Trophoblast cell (in vitro differentiated cells and primary cell): ENCODE results near the gene CLBA1.

ENCODE experiments used
- DNase-seq, 2 donors: peaks; one replicate each; pipeline ENCODE4 v3.0.0-alpha.2; 2016
- H2AFZ ChIP-seq: 2 replicates; pipeline ENCODE4 v1.6.1; 2013; ENCODE audit warnings: low read length, moderate library complexity, mild to moderate bottlenecking; ENCODE audit not compliant: insufficient read depth, poor library complexity
- H2AK5ac ChIP-seq: 2 replicates; pipeline ENCODE4 v1.6.1; 2013; ENCODE audit warnings: mild to moderate bottlenecking, low read length
- H2BK120ac ChIP-seq: 2 replicates; pipeline ENCODE4 v1.6.1; 2013; ENCODE audit warnings: low read length, mild to moderate bottlenecking, moderate library complexity; ENCODE audit not compliant: insufficient read depth, poor library complexity
- H2BK12ac ChIP-seq: 2 replicates; pipeline ENCODE4 v1.6.1; 2013; ENCODE audit warnings: mild to moderate bottlenecking, low read length, moderate library complexity
- H2BK5ac ChIP-seq: 2 replicates; pipeline ENCODE4 v1.6.1; 2013; ENCODE audit warnings: low read length, low read depth, moderate library complexity, mild to moderate bottlenecking; ENCODE audit not compliant: poor library complexity
- H3K14ac ChIP-seq: 2 replicates; pipeline ENCODE4 v1.6.1; 2013; ENCODE audit warnings: mild to moderate bottlenecking, low read length
- H3K18ac ChIP-seq: 2 replicates; pipeline ENCODE4 v1.6.1; 2013; ENCODE audit warnings: mild to moderate bottlenecking, low read length
- H3K23ac ChIP-seq: 2 replicates; pipeline ENCODE4 v1.6.1; 2013; ENCODE audit warnings: low read length
- H3K27ac ChIP-seq: 2 replicates; pipeline ENCODE4 v1.5.1; 2013; ENCODE audit warnings: low read depth, mild to moderate bottlenecking, inconsistent platforms, low read length, moderate library complexity
- H3K27me3 ChIP-seq: 2 replicates; pipeline ENCODE4 v1.6.1; 2013; ENCODE audit warnings: inconsistent platforms, mild to moderate bottlenecking, low read length, moderate library complexity; ENCODE audit not compliant: insufficient read depth
- H3K36me3 ChIP-seq, 2 experiments: 1 replicate in 1 of 2; 2 replicates in 1 of 2; pipeline ENCODE4 v1.6.1; 2013; ENCODE audit warnings: low read length in 2 of 2, mild to moderate bottlenecking in 2 of 2, moderate library complexity in 1 of 2; ENCODE audit not compliant: insufficient read depth in 2 of 2, control insufficient read depth in 1 of 2
- H3K4ac ChIP-seq: 2 replicates; pipeline ENCODE4 v1.6.1; 2013; ENCODE audit warnings: low read depth, mild to moderate bottlenecking, low read length, moderate library complexity
- H3K4me1 ChIP-seq, 2 experiments: 1 replicate in 1 of 2; 2 replicates in 1 of 2; pipeline ENCODE4 v1.6.1; 2013; ENCODE audit warnings: low read length in 2 of 2, mild to moderate bottlenecking in 2 of 2, moderate library complexity in 1 of 2; ENCODE audit not compliant: insufficient read depth in 2 of 2, control insufficient read depth in 1 of 2
- H3K4me2 ChIP-seq: 2 replicates; pipeline ENCODE4 v1.6.1; 2013; ENCODE audit warnings: inconsistent platforms, mild to moderate bottlenecking, low read length, moderate library complexity
- H3K4me3 ChIP-seq: 2 replicates; pipeline ENCODE4 v1.5.1; 2013; ENCODE audit warnings: mild to moderate bottlenecking, low read depth, low read length, inconsistent platforms
- H3K79me1 ChIP-seq: one replicate; pipeline ENCODE4 v1.6.1; 2013; ENCODE audit warnings: low read length
- H3K79me2 ChIP-seq: 2 replicates; pipeline ENCODE4 v1.6.1; 2013; ENCODE audit warnings: low read length, mild to moderate bottlenecking; ENCODE audit not compliant: control insufficient read depth, insufficient read depth, poor library complexity
- H3K9ac ChIP-seq: 2 replicates; pipeline ENCODE4 v1.6.1; 2013; ENCODE audit warnings: mild to moderate bottlenecking, low read length
- H3K9me3 ChIP-seq: 2 replicates; pipeline ENCODE4 v1.6.1; 2013; ENCODE audit warnings: low read depth, mild to moderate bottlenecking, control low read depth, inconsistent platforms, low read length; ENCODE audit not compliant: insufficient read depth
- H4K12ac ChIP-seq: 2 replicates; pipeline ENCODE4 v1.6.1; 2013; ENCODE audit warnings: low read depth, mild to moderate bottlenecking, low read length, moderate library complexity
- H4K8ac ChIP-seq: 2 replicates; pipeline ENCODE4 v1.6.1; 2013; ENCODE audit warnings: low read depth, mild to moderate bottlenecking, low read length, moderate library complexity
- H4K91ac ChIP-seq: one replicate; pipeline ENCODE4 v1.6.1; 2013; ENCODE audit warnings: low read depth, mild to moderate bottlenecking, low read length, moderate library complexity
- WGBS: extraction: QIAGEN DNeasy Blood & Tissue Kit; methylation state at CpG from one replicate; pipeline ENCODE4 v1.1.7; 2013; ENCODE audit warnings: missing lambda C conversion rate; ENCODE audit not compliant: insufficient read length, insufficient coverage; ENCODE audit errors: extremely low coverage; 5-methylcytosine and 5-hydroxymethylcytosine counted together

Gene CLBA1

DNA sequence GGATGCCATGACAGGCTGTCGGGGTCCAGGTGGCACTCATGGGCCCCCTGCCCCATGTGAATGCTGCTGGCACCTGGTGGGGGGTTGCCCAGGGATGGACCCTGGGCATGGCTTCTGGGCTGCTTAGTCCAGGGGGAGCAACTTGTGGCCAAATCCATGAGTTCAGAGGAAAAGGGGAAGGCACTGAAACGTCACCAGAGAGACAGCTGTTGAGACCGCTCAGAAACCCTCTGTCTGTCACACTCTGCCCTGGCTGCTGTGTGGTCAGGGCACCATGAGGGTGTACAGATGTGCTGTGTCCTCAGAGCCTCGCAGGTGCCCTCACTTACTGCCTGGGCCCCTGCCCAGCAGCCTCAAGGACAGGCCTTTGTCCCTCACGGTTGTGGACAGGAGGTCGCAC, 9.4 kb downstream of the CLBA1 start:
- H2AK5ac ChIP-seq: no peak overlapping the region
- no peak overlapping the region for H3K4me3 ChIP-seq
- H3K4me1 ChIP-seq: no peaks in the 10 kb centered on the region
- no peak overlapping the region for H3K14ac ChIP-seq
- no CpG with 5 or more reads among the region's 6 CpGs for WGBS
- H3K9me3 ChIP-seq: peaks cover 14% of the 10 kb centered on the region
- peaks cover 10 to 15% of the 10 kb centered on the region in 2 experiments for H3K36me3 ChIP-seq
- H3K4me2 ChIP-seq: no peak overlapping the region
- no peak overlapping the region for H3K27ac ChIP-seq
- no peak overlapping the region for H3K4ac ChIP-seq
- no peak overlapping the region for H2BK12ac ChIP-seq
- no peaks in the 10 kb centered on the region for H3K27me3 ChIP-seq
- DNase-seq: no peak
- no peak overlapping the region for H3K9ac ChIP-seq
- no peak overlapping the region for H4K91ac ChIP-seq
- no peak overlapping the region for H2BK120ac ChIP-seq
- no peak overlapping the region for H2BK5ac ChIP-seq
- no peak overlapping the region for H4K8ac ChIP-seq
- no peak overlapping the region for H3K18ac ChIP-seq
- no peak overlapping the region for H4K12ac ChIP-seq
- no peaks in the 10 kb centered on the region for H3K79me1 ChIP-seq
- H2AFZ ChIP-seq: no peak overlapping the region
- no peaks in the 10 kb centered on the region for H3K79me2 ChIP-seq
- no peak overlapping the region for H3K23ac ChIP-seq

DNA sequence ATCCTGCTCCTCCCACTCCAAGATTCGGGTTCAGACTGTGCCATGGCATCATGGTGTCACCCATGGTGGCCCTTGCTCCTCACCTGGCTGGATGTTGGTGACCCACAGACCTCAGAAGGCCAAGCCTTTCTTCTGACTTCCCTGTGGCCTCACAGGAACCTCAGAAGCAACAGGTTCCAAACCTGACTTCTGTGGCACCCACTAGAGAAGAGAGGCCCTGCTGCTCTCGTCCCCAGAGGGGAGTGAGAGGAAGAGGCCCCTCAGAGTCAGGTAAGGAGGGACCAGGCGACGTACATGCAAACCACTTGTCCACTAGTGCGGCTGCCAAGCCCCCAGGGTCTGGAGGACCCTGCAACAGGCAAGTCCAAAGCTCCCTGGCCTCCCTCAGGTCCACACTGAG, 10.4 kb downstream of the CLBA1 start:
- Histone ChIP-seq H3K9ac (no peak overlapping the region), H2BK5ac (no peak overlapping the region), H3K4me1 (no peaks in the 10 kb centered on the region), H3K79me2 (no peaks in the 10 kb centered on the region), H4K91ac (no peak overlapping the region), H3K4me3 (no peak overlapping the region), H3K79me1 (no peaks in the 10 kb centered on the region), H3K4me2 (no peak overlapping the region), H3K9me3 (peaks cover 14% of the 10 kb centered on the region), H3K4ac (no peak overlapping the region), H3K36me3 (peaks cover 10 to 15% of the 10 kb centered on the region in 2 experiments), H4K8ac (no peak overlapping the region), H2BK12ac (no peak overlapping the region), H3K27me3 (no peaks in the 10 kb centered on the region), H2AK5ac (no peak overlapping the region), H3K23ac (no peak overlapping the region), H2AFZ (no peak overlapping the region), H4K12ac (no peak overlapping the region), H3K18ac (no peak overlapping the region), H2BK120ac (no peak overlapping the region), H3K14ac (no peak overlapping the region), H3K27ac (no peak overlapping the region)
- no peak for DNase-seq
- WGBS: no CpG with 5 or more reads among the region's 5 CpGs

DNA sequence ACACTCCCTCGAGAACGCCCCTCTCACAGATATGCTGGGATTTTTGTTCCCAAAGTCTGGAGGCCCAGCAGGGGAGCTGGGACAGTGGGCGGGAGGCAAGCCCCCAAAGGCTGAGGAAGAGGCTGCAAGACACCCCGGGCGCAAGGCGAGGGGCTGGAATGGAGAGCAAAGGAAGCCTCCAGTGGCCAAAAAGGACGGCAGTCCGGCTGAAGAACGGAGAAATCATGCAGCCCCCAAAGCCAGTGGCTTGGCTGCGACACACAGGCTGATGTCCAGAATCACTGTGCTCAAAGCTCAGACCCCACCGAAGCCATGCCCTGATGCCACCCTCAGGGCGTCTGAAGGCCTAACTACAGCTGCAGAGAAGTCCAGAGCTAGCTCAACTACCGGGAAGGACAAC, 10.9 kb downstream of the CLBA1 start:
- Histone ChIP-seq H3K4me3 (no peak overlapping the region), H3K14ac (no peak overlapping the region), H4K12ac (no peak overlapping the region), H3K79me2 (no peaks in the 10 kb centered on the region), H4K91ac (no peak overlapping the region), H2BK120ac (no peak overlapping the region), H2BK5ac (no peak overlapping the region), H2AFZ (no peak overlapping the region), H3K4me2 (no peak overlapping the region), H3K4ac (no peak overlapping the region), H3K9me3 (peaks cover 14% of the 10 kb centered on the region), H3K27me3 (no peaks in the 10 kb centered on the region), H3K79me1 (no peaks in the 10 kb centered on the region), H2BK12ac (no peak overlapping the region), H3K23ac (no peak overlapping the region), H3K18ac (no peak overlapping the region), H3K27ac (no peak overlapping the region), H3K4me1 (no peaks in the 10 kb centered on the region), H3K36me3 (peaks cover 10 to 15% of the 10 kb centered on the region in 2 experiments), H2AK5ac (no peak overlapping the region), H4K8ac (no peak overlapping the region), H3K9ac (no peak overlapping the region)
- no CpG with 5 or more reads among the region's 13 CpGs for WGBS
- DNase-seq: no peak

DNA sequence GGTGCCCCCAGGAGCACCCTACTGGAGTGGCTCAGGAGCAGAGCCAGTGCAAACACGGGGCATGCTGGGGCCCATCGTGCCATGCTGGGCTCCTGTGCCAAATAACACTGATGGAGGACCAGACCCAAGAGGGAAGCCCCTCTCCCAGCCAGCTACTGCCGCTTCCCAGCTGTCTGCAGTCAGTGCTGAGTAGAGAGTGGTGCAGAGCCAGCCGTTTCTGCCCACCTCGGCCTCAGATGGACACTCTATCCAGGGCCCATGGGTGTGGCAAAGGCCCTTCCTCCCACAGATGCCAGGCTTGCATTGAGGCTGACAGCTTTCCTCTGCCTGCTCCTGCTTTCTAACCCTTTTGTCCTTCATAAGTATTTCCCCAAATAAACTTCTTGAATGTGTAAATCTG, 13.2 kb downstream of the CLBA1 start:
- H3K79me2 ChIP-seq: no peaks in the 10 kb centered on the region
- H2AFZ ChIP-seq: no peak overlapping the region
- no peak overlapping the region for H3K27ac ChIP-seq
- H2BK120ac ChIP-seq: no peak overlapping the region
- no peak overlapping the region for H2AK5ac ChIP-seq
- DNase-seq: no peak
- H4K8ac ChIP-seq: no peak overlapping the region
- H3K4me1 ChIP-seq: no peaks in the 10 kb centered on the region
- no peak overlapping the region for H2BK5ac ChIP-seq
- no peak overlapping the region for H4K91ac ChIP-seq
- H3K23ac ChIP-seq: no peak overlapping the region
- no peak overlapping the region for H4K12ac ChIP-seq
- H3K18ac ChIP-seq: no peak overlapping the region
- H3K4me2 ChIP-seq: no peak overlapping the region
- WGBS: no CpG with 5 or more reads among the region's 5 CpGs
- no peaks in the 10 kb centered on the region for H3K79me1 ChIP-seq
- H3K14ac ChIP-seq: no peak overlapping the region
- no peak overlapping the region for H3K4me3 ChIP-seq
- H3K4ac ChIP-seq: no peak overlapping the region
- no peak overlapping the region for H2BK12ac ChIP-seq
- H3K9ac ChIP-seq: no peak overlapping the region
- H3K36me3 ChIP-seq: peaks cover 0 to 7% of the 10 kb centered on the region in 2 experiments
- H3K27me3 ChIP-seq: no peaks in the 10 kb centered on the region
- H3K9me3 ChIP-seq: peaks cover 6% of the 10 kb centered on the region
